DND-41 (cell line): ENCODE measurements around the gene PRICKLE2.

Experiments used
- ATAC-seq: fragments of 200-7000 bp; cut with Tn5 transposase; 3 replicates; pipeline ENCODE4 v1.9.1; 2021; ENCODE audit warnings: low read depth; ENCODE audit not compliant: insufficient read depth
- DNase-seq: peaks from one replicate; pipeline ENCODE4 v3.0.0-alpha.2; 2020
- H2AFZ ChIP-seq: 2 replicates; pipeline ENCODE4 v1.6.0; 2012; ENCODE audit warnings: low read depth, low read length
- H3K27ac ChIP-seq: 2 replicates; pipeline ENCODE4 v1.5.1; 2012; ENCODE audit warnings: low read length, inconsistent platforms
- H3K27me3 ChIP-seq: fragments of 200-600 bp; sonication (generic); 2 replicates; pipeline ENCODE4 v1.6.0; 2012; ENCODE audit warnings: low read length, mild to moderate bottlenecking, inconsistent platforms; ENCODE audit not compliant: insufficient read depth, poor library complexity
- H3K36me3 ChIP-seq: 2 replicates; pipeline ENCODE4 v1.5.1; 2012; ENCODE audit warnings: low read length, inconsistent platforms; ENCODE audit not compliant: insufficient read depth
- H3K4me1 ChIP-seq: 2 replicates; pipeline ENCODE4 v1.5.1; 2012; ENCODE audit warnings: mild to moderate bottlenecking, low read length; ENCODE audit not compliant: insufficient read depth
- H3K4me2 ChIP-seq: 2 replicates; pipeline ENCODE4 v1.6.0; 2012; ENCODE audit warnings: mild to moderate bottlenecking, moderate library complexity, low read length, inconsistent platforms; ENCODE audit not compliant: insufficient read depth
- H3K4me3 ChIP-seq, 2 experiments: fragments of 200-600 bp in 1 of 2; shearing (Covaris generic) in 1 of 2; 2 replicates each; pipeline ENCODE4 v1.5.1; 2012 to 2016; ENCODE audit warnings: inconsistent platforms in 2 of 2, low read length in 2 of 2, mild to moderate bottlenecking in 2 of 2, low read depth in 1 of 2, moderate library complexity in 1 of 2
- H3K79me2 ChIP-seq: 2 replicates; pipeline ENCODE4 v1.6.0; 2012; ENCODE audit warnings: low read length, inconsistent platforms; ENCODE audit not compliant: insufficient read depth
- H3K9ac ChIP-seq: 2 replicates; pipeline ENCODE4 v1.6.0; 2012; ENCODE audit warnings: low read depth, mild to moderate bottlenecking, inconsistent platforms, low read length, moderate library complexity
- H3K9me3 ChIP-seq: 2 replicates; pipeline ENCODE4 v1.5.1; 2012; ENCODE audit warnings: low read length, moderate library complexity, mild to moderate bottlenecking, inconsistent platforms; ENCODE audit not compliant: insufficient read depth, severe bottlenecking
- H4K20me1 ChIP-seq: 2 replicates; pipeline ENCODE4 v1.6.0; 2012; ENCODE audit warnings: low read length; ENCODE audit not compliant: insufficient read depth
- EZH2 ChIP-seq: IDR thresholded peaks from 3 replicates; pipeline ENCODE4 v1.6.1; 2012; ENCODE audit warnings: borderline replicate concordance, low read depth, mild to moderate bottlenecking, moderate library complexity, low read length, inconsistent platforms; ENCODE audit not compliant: severe bottlenecking
- TF ChIP-seq, protein P1 (sequence below): IDR thresholded peaks from 2 replicates; pipeline ENCODE4 v1.5.1; 2012; ENCODE audit warnings: borderline replicate concordance, low read length, moderate library complexity, mild to moderate bottlenecking; ENCODE audit not compliant: poor library complexity, severe bottlenecking; ENCODE audit errors: extremely low read depth

PRICKLE2 gene

DNA sequence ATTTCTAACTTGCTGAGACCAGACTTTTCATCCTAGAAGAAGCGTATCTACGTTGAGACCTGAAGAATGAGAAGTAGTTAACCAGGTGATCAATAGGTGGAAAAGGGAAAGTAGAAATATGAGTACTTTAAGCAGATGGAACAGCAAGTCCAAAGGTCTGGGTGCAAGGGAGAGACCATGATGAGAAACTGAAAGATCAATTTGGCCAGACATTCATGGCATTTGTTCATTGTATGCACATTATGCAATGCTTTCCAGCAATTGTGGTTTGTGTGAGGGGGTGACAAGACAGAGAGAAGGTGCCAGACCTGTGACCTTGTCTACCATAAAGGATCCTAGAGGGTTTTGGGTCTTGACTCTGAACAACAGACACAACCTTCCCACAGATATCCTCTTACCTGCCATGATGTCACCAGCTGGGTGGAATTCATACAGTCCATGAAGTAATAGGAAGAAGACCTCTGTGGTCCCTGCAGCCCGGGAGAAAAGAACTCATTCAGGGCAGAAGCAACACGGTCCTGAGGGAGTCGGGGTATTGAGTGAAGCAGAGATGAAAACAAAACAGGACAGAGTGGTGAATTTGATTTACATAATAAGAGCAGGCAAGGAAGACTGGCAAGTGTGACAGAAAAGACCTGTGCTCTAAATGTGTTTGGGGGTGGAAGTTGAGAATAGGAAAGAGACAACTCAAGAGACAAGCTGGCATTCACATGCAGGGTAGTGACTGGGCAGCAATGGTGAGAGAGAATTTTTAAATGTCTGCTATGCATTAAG, 138.6 kb downstream of the PRICKLE2 start:
- DNase-seq, result no peak
- no peak overlapping the region for H3K4me2 ChIP-seq
- H3K79me2 ChIP-seq, result no peaks in the 10 kb centered on the region
- H4K20me1 ChIP-seq, result no peaks in the 10 kb centered on the region
- H3K9me3 ChIP-seq, result no peaks in the 10 kb centered on the region
- ATAC-seq, result no peak
- no peak overlapping the region for H3K27ac ChIP-seq
- H3K27me3 ChIP-seq, result no peaks in the 10 kb centered on the region
- no peak overlapping the region for H3K9ac ChIP-seq
- H3K4me3 ChIP-seq, result no peak overlapping the region
- H3K36me3 ChIP-seq, result no peaks in the 10 kb centered on the region
- H2AFZ ChIP-seq, result no peak overlapping the region
- H3K4me1 ChIP-seq, result no peaks in the 10 kb centered on the region
- TF ChIP-seq, protein P1, sequence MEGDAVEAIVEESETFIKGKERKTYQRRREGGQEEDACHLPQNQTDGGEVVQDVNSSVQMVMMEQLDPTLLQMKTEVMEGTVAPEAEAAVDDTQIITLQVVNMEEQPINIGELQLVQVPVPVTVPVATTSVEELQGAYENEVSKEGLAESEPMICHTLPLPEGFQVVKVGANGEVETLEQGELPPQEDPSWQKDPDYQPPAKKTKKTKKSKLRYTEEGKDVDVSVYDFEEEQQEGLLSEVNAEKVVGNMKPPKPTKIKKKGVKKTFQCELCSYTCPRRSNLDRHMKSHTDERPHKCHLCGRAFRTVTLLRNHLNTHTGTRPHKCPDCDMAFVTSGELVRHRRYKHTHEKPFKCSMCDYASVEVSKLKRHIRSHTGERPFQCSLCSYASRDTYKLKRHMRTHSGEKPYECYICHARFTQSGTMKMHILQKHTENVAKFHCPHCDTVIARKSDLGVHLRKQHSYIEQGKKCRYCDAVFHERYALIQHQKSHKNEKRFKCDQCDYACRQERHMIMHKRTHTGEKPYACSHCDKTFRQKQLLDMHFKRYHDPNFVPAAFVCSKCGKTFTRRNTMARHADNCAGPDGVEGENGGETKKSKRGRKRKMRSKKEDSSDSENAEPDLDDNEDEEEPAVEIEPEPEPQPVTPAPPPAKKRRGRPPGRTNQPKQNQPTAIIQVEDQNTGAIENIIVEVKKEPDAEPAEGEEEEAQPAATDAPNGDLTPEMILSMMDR, result no peak
- TF ChIP-seq EZH2, result no peak

DNA sequence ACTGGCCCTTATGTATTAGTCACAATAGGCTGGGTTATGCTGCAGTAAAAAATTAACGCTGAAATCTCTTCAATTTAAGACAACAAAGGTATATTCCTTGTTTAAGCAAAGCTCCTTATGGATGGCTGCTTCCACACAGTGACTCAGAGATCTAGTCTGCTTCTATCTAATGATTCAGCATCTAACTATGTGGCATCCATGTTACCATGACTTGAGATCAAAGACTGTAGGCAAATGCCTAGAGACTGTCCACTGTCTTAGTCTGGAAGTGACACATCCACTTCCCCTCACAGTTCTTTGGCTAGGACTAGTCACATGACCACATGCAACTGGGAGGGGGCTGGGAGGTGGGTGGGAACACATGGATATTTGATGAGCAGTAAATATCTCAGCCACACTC, 140.6 kb downstream of the PRICKLE2 start:
- H2AFZ ChIP-seq, result no peak overlapping the region
- H3K4me2 ChIP-seq, result no peak overlapping the region
- no peaks in the 10 kb centered on the region for H3K4me1 ChIP-seq
- no peaks in the 10 kb centered on the region for H3K9me3 ChIP-seq
- no peak overlapping the region for H3K9ac ChIP-seq
- no peaks in the 10 kb centered on the region for H3K27me3 ChIP-seq
- no peak overlapping the region for H3K27ac ChIP-seq
- H4K20me1 ChIP-seq, result no peaks in the 10 kb centered on the region
- H3K4me3 ChIP-seq, result no peak overlapping the region
- H3K36me3 ChIP-seq, result no peaks in the 10 kb centered on the region
- no peaks in the 10 kb centered on the region for H3K79me2 ChIP-seq
- no peak for DNase-seq
- no peak for TF ChIP-seq EZH2
- TF ChIP-seq, protein P1, result no peak
- ATAC-seq, result no peak

DNA sequence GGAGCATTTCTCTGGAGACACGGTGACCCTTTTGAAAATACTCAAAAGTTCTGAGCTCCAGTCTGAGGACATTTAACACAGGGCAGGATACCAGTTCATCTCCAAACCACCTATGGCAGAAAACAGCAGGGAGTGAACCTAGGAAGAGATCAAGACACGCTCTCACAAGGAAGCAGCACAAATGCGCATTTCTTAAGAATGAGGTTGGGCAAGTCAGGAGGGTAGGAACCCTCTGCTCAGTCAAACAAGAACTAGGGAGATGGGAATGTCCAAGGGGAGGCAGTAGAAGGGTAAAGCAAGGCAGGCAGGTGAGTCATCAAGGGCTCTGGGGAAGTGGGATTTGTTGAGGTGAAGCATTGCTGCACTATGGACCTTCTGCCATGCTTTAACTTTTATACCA, 141.7 kb downstream of the PRICKLE2 start:
- Histone ChIP-seq H4K20me1 (no peaks in the 10 kb centered on the region), H3K27ac (no peak overlapping the region), H3K27me3 (no peaks in the 10 kb centered on the region), H3K4me3 (no peak overlapping the region), H2AFZ (no peak overlapping the region), H3K36me3 (no peaks in the 10 kb centered on the region), H3K9ac (no peak overlapping the region), H3K4me1 (no peaks in the 10 kb centered on the region), H3K79me2 (no peaks in the 10 kb centered on the region), H3K9me3 (no peaks in the 10 kb centered on the region), H3K4me2 (no peak overlapping the region)
- DNase-seq (no peak), ATAC-seq (no peak)
- TF ChIP-seq, protein P1, result no peak
- TF ChIP-seq EZH2, result no peak
